ENCODE data around the gene ARHGEF38.
A peak's percentile ranks its signal among the peaks of the same experiment; 100 is the strongest.

ARHGEF38 gene

DNA sequence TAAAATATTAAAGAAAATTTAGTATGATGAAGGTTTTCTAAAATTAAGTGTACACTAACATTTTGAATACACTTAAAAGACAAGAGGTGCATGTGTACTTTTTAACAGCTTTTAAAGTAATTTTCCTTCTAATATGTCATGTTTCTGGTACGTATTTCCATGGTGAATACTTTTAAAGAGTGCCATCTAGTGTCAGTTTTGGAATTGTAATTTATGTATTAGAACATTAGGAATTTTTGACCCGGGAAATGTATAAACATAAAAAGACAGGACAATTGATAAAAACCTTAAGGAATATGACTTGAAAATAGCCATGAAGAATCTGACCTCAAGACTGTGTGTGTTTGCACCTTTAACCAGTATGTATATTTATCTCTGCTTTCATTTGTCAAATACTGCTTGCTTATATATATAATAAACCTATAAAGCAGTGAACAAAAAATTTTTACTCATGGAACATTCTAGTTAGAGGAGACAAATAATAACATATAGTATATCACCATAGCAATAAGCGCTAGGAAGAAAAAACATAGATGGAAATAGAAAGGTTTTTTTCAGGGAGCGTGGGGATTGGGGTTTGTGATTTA is 163.4 kb downstream of the ARHGEF38 start:
- no peak overlapping the region for H3K27ac ChIP-seq (ENCODE audit: extremely low read depth, low read depth, low read length)
- H3K4me1 ChIP-seq (ENCODE audit: control insufficient read depth, insufficient read depth, low read length): 0 out of 2 replicates have a peak, but pooled peaks cover 2% of the 10 kb centered on the region
- TF ChIP-seq ZNF792 (tag by site-specific recombination; IDR thresholded peaks at IDR 0.05): no peak
- no peak for TF ChIP-seq PRDM10 (tag by site-specific recombination; IDR thresholded peaks at IDR 0.05)
- peak; percentile 19; the same call in 1 of the 2 replicates for TF ChIP-seq IKZF3 (tag by site-specific recombination; IDR thresholded peaks at IDR 0.05)
- TF ChIP-seq ZNF837 (tag by site-specific recombination; IDR thresholded peaks at IDR 0.05): no peak
- peak; percentile 46 for TF ChIP-seq ZNF654 (tag by site-specific recombination; IDR thresholded peaks at IDR 0.05; ENCODE audit: low read depth)
- no peak overlapping the region for H3K4me3 ChIP-seq (ENCODE audit: low read depth, low read length)
- peaks cover 0 to 24% of the 10 kb centered on the region in 2 experiments; a peak in 1 of 3 replicates for H3K36me3 ChIP-seq (ENCODE audit: control insufficient read depth in 2 of 2, insufficient read depth in 1 of 2, low read length in 2 of 2)
- CTCF ChIA-PET: interaction anchor here (0.6 to 1.3 kb wide), 11 partner anchors 15 to 459 kb away, joined by 3 to 5 read pairs (median 3); no protein-coding TSS in a partner anchor
- no peaks in the 10 kb centered on the region for H3K9me3 ChIP-seq (ENCODE audit: control insufficient read depth, insufficient read depth, low read depth, low read length)
- POLR2A ChIA-PET: no interaction called here

DNA sequence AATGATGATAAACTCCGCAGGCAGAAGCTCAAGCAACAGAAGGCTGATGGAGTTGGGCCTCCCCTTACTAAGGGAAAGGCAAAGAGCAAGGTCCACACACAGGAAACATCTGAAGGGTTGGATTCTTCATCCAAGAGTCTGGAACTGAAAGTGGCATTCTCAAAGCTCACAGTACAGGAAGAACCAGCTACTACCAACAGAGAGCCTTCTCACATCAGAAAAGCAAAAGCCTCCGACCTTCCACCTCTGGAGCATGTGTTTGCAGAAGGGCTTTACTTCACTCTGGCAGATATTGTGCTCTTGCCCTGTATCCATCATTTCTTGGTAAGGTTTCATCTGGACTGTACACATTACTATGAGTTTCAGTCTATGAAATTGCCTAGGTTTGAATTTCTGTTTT is 166.8 kb downstream of the ARHGEF38 start:
- Histone ChIP-seq H3K27ac (ENCODE audit: extremely low read depth, low read depth, low read length) (no peak overlapping the region), H3K4me1 (ENCODE audit: control insufficient read depth, insufficient read depth, low read length) (no peaks in the 10 kb centered on the region), H3K4me3 (ENCODE audit: low read depth, low read length) (no peak overlapping the region), H3K9me3 (ENCODE audit: control insufficient read depth, insufficient read depth, low read depth, low read length) (no peaks in the 10 kb centered on the region), H3K36me3 (ENCODE audit: control insufficient read depth in 2 of 2, insufficient read depth in 1 of 2, low read length in 2 of 2) (peaks cover 0 to 29% of the 10 kb centered on the region in 2 experiments; a peak in 1 of 3 replicates)
- POLR2A ChIA-PET: no interaction called here
- CTCF ChIA-PET: interaction anchor here (1.0 to 1.6 kb wide), 2 partner anchors 9 to 488 kb away, joined by 3 to 6 read pairs; no protein-coding TSS in a partner anchor
- TF ChIP-seq ZNF549 (tag by site-specific recombination; IDR thresholded peaks at IDR 0.05) (no peak), ZNF354C (tag by site-specific recombination; IDR thresholded peaks at IDR 0.05; ENCODE audit: borderline replicate concordance, low read depth) (no peak), ZNF521 (tag by site-specific recombination; IDR thresholded peaks at IDR 0.05) (no peak), ZEB2 (tag by site-specific recombination; IDR thresholded peaks at IDR 0.05) (no peak), ZFP41 (tag by site-specific recombination; IDR thresholded peaks at IDR 0.05; ENCODE audit: borderline replicate concordance) (no peak), ZNF747 (tag by site-specific recombination; IDR thresholded peaks at IDR 0.05) (no peak), ZNF530 (tag by site-specific recombination; IDR thresholded peaks at IDR 0.05; ENCODE audit: low read depth) (no peak), MZF1 (tag by site-specific recombination; IDR thresholded peaks at IDR 0.05; ENCODE audit: borderline replicate concordance) (no peak), KLF17 (tag by site-specific recombination; IDR thresholded peaks at IDR 0.05) (no peak), YY1 (tag by site-specific recombination; IDR thresholded peaks at IDR 0.05) (no peak), ZNF112 (tag by site-specific recombination; IDR thresholded peaks at IDR 0.05) (no peak), ZNF133 (tag by site-specific recombination; IDR thresholded peaks at IDR 0.05) (no peak), ZSCAN30 (tag by site-specific recombination; IDR thresholded peaks at IDR 0.05) (no peak), ZNF350 (tag by site-specific recombination; IDR thresholded peaks at IDR 0.05) (no peak)

Measured in HEK293 (cell line).